Erythroblast (primary cell): ENCODE results near the gene CTSF.

ENCODE experiments used
- GATA1 ChIP-seq: IDR thresholded peaks from 2 replicates; pipeline ENCODE4 v1.6.1; 2011; ENCODE audit warnings: low read depth, mild to moderate bottlenecking, control low read depth, low read length, moderate library complexity
- POLR2A ChIP-seq: IDR thresholded peaks from 2 replicates; pipeline ENCODE4 v1.6.1; 2011; ENCODE audit warnings: mild to moderate bottlenecking, low read length

GRCh38 chr11:66559142-66559865, 9.1 kb downstream of the CTSF start:
- TF ChIP-seq POLR2A: no peak
- no peak for TF ChIP-seq GATA1
